Prostate gland (tissue), 2 donors: ENCODE measurements around the gene SLC35B1. TPM values are rescaled to one million over a fixed set of nuclear protein-coding genes. Genes with fewer than 3 reads are reported as not detected.
"Not testable (repeated sequence)": the region's sequence is repeated elsewhere in the genome, so short reads cannot be mapped to it uniquely, and the experiment has no call there.

Experiments
- DNase-seq: peaks from one replicate; pipeline ENCODE4 v3.0.0-alpha.2; 2019; ENCODE audit warnings: low spot score
- H3K27ac ChIP-seq, 2 donors: fragments of 200-600 bp; sonication (generic); 2 replicates each; pipeline ENCODE4 v1.5.1; 2017 to 2019
- H3K27me3 ChIP-seq: fragments of 200-600 bp; sonication (generic); replicated peaks from 2 replicates; pipeline ENCODE4 v1.5.1; 2019; ENCODE audit not compliant: insufficient read depth
- H3K36me3 ChIP-seq, 2 donors: fragments of 200-600 bp; sonication (generic); 1 replicate in 1 of 2; 2 replicates in 1 of 2; pipeline versions ENCODE4 v1.5.1 to v1.8.1; 2017 to 2019
- H3K4me1 ChIP-seq: fragments of 200-600 bp; sonication (generic); replicated peaks from 2 replicates; pipeline ENCODE4 v1.5.1; 2019
- H3K4me3 ChIP-seq, 2 donors: fragments of 200-600 bp; sonication (generic); 2 replicates each; pipeline ENCODE4 v1.5.1; 2017 to 2019
- H3K9me3 ChIP-seq: fragments of 200-600 bp; sonication (generic); 2 replicates; pipeline ENCODE4 v1.5.1; 2017
- POLR2A ChIP-seq: fragments of 450-650 bp; IDR thresholded peaks from one replicate; pipeline ENCODE4 v1.6.1; 2016; ENCODE audit warnings: antibody characterized with exemption, mild to moderate bottlenecking
- POLR2AphosphoS5 ChIP-seq: sonication (generic); formaldehyde crosslinking; IDR thresholded peaks from one replicate; pipeline ENCODE4 v1.6.1; 2017; ENCODE audit warnings: antibody characterized with exemption
- WGBS: methylation state at CpG from one replicate; pipeline ENCODE4 v1.1.5; 2018; 5-methylcytosine and 5-hydroxymethylcytosine counted together
- intact Hi-C: fragments of 100-400 bp; cut with DNase I; formaldehyde crosslinking; loops from one replicate; pipeline ENCODE4 v1.14.2; 2022
- total RNA-seq, 2 donors: library from RNA; depleted of rRNA; stranded (reverse); fragments of >200 nt; gene quantifications; one replicate each; pipeline ENCODE4 v1.1.0, GENCODE V29; 2016
- TF ChIP-seq, protein P1 (sequence below), 4 experiments: fragments of 200-600 bp in 2 of 4; fragments of 450-650 bp in 2 of 4; sonication (generic) in 2 of 4; IDR thresholded peaks; 1 replicate in 3 of 4; 2 replicates in 1 of 4; pipeline ENCODE4 v1.5.1; 2016 to 2019; ENCODE audit warnings: antibody characterized with exemption in 4 of 4, mild to moderate bottlenecking in 2 of 4, moderate library complexity in 2 of 4

SLC35B1 gene
- total RNA-seq, 2 donors from 2014 or later, result 31.0 to 81.0 TPM

GRCh38 chr17:49674507-49674906 lies 33.3 kb downstream of the SLC35B1 start:
- TF ChIP-seq POLR2A (no peak), POLR2AphosphoS5 (no peak)
- TF ChIP-seq, protein P1, sequence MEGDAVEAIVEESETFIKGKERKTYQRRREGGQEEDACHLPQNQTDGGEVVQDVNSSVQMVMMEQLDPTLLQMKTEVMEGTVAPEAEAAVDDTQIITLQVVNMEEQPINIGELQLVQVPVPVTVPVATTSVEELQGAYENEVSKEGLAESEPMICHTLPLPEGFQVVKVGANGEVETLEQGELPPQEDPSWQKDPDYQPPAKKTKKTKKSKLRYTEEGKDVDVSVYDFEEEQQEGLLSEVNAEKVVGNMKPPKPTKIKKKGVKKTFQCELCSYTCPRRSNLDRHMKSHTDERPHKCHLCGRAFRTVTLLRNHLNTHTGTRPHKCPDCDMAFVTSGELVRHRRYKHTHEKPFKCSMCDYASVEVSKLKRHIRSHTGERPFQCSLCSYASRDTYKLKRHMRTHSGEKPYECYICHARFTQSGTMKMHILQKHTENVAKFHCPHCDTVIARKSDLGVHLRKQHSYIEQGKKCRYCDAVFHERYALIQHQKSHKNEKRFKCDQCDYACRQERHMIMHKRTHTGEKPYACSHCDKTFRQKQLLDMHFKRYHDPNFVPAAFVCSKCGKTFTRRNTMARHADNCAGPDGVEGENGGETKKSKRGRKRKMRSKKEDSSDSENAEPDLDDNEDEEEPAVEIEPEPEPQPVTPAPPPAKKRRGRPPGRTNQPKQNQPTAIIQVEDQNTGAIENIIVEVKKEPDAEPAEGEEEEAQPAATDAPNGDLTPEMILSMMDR (IDR thresholded peaks at IDR 0.05), result no peak
- H3K4me1 ChIP-seq, result peaks cover 11% of the 10 kb centered on the region
- no peak for DNase-seq
- intact Hi-C loops, result no loop called here
- H3K36me3 ChIP-seq, result no peaks in the 10 kb centered on the region
- no peak overlapping the region for H3K27ac ChIP-seq
- H3K4me3 ChIP-seq, result no peak overlapping the region
- H3K9me3 ChIP-seq, result no peaks in the 10 kb centered on the region
- no peaks in the 10 kb centered on the region for H3K27me3 ChIP-seq

DNA sequence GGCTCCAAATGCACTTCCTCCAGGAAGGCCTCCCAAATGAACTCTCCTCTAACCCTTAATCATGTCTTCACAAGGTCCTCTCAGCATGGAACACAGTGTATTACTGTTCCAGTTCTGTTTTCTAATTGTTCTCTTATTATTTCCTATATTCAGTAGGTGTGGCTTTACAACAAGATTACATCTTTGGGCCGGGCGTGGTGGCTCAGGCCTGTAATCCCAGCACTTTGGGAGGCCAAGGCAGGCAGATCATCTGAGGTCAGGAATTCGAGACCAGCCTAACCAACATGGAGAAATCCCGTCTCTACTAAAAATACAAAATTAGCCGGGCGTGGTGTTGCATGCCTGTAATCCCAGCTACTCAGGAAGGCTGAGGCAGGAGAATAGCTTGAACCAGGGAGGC lies 34.1 kb downstream of the SLC35B1 start:
- peaks cover 11% of the 10 kb centered on the region for H3K4me1 ChIP-seq
- H3K27ac ChIP-seq, intact Hi-C loops, H3K27me3 ChIP-seq, H3K36me3 ChIP-seq, H3K4me3 ChIP-seq, DNase-seq, H3K9me3 ChIP-seq: not testable (repeated sequence)
- 88% methylated on average over 6 of the region's 6 CpGs for WGBS

- 52% methylated on average over 4 of the region's 4 CpGs for WGBS
Observed at GRCh38 chr17:49670641-49671040, 37.1 kb downstream of the SLC35B1 start.

GRCh38 chr17:49670002-49670401 lies 37.8 kb downstream of the SLC35B1 start:
- H3K4me1 ChIP-seq, result peaks cover 2% of the 10 kb centered on the region
- no peaks in the 10 kb centered on the region for H3K36me3 ChIP-seq
- no peaks in the 10 kb centered on the region for H3K27me3 ChIP-seq
- H3K9me3 ChIP-seq, result no peaks in the 10 kb centered on the region
- 38% methylated on average over 1 of the region's 1 CpG for WGBS
- intact Hi-C loops, result no loop called here
- TF ChIP-seq POLR2A (no peak), POLR2AphosphoS5 (no peak)
- TF ChIP-seq, protein P1 (IDR thresholded peaks at IDR 0.05), result no peak
- H3K27ac ChIP-seq, result peak overlapping the region; percentile 4 to 41
- DNase-seq, result no peak
- H3K4me3 ChIP-seq, result no peak overlapping the region

More at GRCh38 chr17:49670641-49671040, 37.1 kb downstream of the SLC35B1 start:
- Histone ChIP-seq H3K36me3 (no peaks in the 10 kb centered on the region), H3K27me3 (no peaks in the 10 kb centered on the region), H3K27ac (peak overlapping the region; percentile 4 to 41), H3K4me1 (peaks cover 2% of the 10 kb centered on the region), H3K4me3 (no peak overlapping the region), H3K9me3 (no peaks in the 10 kb centered on the region)
- intact Hi-C loops, result no loop called here
- DNase-seq, result no peak
- TF ChIP-seq POLR2A, result no peak
- TF ChIP-seq, protein P1 (IDR thresholded peaks at IDR 0.05), result no peak
- TF ChIP-seq POLR2AphosphoS5, result no peak

- Histone ChIP-seq H3K36me3 (no peaks in the 10 kb centered on the region), H3K4me1 (no peaks in the 10 kb centered on the region), H3K27me3 (no peaks in the 10 kb centered on the region), H3K9me3 (no peaks in the 10 kb centered on the region), H3K4me3 (no peak overlapping the region), H3K27ac (no peak overlapping the region)
- TF ChIP-seq, protein P1 (IDR thresholded peaks at IDR 0.05), result no peak
- TF ChIP-seq POLR2A, result no peak
- no peak for TF ChIP-seq POLR2AphosphoS5
- intact Hi-C loops, result no loop called here
- no peak for DNase-seq
- 82% methylated on average over 2 of the region's 2 CpGs for WGBS
Observed at GRCh38 chr17:49667854-49668253, 39.9 kb downstream of the SLC35B1 start.
